Hematopoietic multipotent progenitor cell treated with erythropoietin and hydrocortisone succinate and interleukin-3 and kit ligand, for 4 days (in vitro differentiated cells): ENCODE measurements around the gene DNAH3.
"Not testable (repeated sequence)": the region's sequence is repeated elsewhere in the genome, so short reads cannot be mapped to it uniquely, and the experiment has no call there.

ENCODE experiments used
- DNase-seq: peaks from one replicate; pipeline ENCODE4 v3.0.0-alpha.2; 2015

The DNAH3 gene

DNA sequence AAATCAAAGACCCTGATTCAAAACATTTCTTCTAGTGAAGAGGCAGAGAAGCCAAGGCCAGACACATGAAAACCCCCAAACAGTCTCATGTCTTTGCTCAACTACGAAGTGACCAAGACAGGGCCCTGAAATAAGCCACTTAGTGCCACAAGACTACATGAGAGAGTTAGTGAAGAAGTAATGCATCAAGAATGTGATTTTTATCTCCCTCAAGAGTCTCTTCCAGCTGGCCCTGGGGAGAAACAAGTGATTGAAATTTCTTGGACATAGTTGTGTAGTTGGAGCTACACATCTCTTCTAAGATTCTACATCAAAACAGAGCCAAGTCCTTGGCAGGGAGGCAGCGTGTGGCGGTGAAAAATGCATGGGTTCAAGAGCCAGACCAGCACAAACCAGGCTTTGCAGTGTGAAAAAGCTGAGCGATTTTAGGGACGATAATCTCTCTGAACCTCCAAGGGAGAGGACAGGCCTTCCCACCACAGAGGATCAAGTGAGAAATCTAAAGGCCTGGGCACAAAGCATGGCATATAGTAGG, 219.5 kb downstream of the DNAH3 start:
- DNase-seq: no peak

DNA sequence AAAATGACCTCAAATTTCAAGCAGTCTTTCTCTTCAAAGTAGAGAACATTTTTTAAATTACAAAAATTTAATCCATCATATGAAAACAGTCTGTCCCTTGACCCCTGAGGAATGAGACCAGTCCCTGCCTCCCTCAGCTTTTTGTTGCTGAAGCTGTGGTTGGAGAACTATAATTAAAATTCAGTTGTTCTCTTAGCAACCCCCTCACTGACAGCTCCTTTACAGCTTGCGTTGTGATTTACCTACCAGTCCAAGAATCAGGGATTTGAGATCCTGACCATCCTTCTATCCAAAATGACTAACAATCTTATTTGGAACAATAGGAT, 220.3 kb downstream of the DNAH3 start:
- no peak for DNase-seq

DNA sequence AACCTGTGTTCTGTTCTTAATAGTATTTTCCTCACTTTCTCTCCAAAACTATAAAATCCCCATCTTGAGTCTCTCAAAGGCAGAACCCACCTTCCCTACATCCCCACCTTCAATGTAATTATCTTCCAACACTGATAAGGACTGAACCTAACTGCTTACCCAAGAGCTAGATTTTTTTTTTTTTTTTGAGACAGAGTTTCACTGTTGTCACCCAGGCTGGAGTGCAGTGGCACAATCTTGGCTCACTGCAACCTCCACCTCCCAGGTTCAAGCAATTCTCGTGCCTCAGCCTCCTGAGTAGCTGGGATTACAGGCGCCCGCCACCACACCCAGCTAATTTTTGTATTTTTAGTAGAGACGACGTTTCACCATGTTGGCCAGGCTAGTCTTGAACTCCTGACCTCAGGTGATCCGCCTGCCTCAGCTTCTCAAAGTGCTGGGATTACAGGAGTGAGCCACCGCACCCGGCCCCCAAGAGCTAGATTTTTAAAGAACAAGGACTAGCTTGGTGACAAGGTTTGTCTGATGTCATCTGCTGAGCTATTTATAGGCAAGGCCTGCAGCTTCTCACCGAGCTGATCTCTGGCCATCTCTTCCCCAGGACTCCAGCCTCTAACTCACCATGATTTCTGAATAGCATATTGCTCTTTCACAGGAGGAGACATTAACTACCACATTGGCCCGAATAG, 220.8 kb downstream of the DNAH3 start:
- DNase-seq: not testable (repeated sequence)

DNA sequence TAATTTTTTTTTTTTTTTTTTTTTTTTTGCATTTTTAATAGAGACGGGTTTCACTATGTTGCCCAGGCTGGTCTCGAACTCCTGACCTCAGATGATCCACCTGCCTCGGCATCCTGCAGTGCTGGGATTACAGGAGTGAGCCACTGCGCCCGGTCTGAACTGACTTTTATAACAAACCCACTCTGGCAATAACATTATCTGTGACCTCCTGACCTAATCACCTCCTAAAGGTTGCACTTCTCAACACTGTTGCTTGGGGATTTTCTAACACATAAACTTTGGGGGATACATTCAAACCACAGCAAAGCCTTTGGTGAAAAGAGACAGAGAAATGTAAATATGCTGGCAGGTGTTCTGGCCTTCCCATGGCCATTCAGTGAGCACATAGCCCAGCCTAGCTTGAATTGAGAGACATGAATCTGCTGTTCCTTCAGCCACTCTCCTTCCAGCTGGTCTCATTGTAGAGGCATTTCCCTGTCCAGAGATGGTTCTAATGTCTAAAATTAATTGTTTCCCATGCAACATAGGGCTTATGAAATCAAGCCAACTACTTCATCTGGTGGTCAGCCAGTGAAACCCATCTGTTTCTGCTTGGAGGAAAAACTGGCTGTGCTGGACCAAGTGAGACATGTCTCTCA, 221.8 kb downstream of the DNAH3 start:
- DNase-seq: no peak

DNA sequence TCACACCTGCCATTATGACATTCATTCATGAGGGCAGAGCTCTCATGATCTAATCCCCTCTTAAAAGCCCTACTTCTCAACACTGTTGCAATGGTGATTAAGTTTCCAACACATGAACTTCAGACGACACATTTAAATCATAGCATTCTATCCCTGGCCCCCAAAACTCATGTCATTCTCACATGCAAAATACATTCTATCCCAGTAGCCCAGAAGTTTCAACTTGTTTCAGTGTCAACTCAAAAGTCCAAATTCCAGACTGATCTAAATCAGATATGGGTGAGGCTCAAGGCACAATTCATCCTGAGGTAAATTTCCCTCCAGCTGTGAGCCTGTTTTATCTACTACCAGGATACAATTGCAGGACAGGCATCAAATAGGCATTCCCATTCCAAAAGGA, 224.9 kb downstream of the DNAH3 start:
- DNase-seq: no peak

DNA sequence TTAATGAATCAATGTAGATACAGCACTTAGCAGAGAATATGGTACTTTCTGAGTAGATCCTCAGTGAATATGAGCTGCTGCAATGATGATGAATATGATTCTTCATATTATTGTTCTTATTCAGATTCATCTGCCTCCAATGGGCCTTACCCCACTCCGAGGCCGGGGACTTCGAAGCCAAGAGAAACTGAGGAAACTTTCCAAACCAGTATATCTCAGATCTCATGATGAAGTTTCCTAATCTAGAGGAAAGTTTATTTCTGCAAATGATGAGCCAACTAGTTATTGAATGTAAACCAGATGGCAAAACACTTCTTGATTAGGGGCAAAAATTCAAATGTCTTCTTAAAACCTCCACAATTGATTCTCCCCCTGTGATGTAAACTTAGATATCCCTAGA, 226.8 kb downstream of the DNAH3 start:
- no peak for DNase-seq

DNA sequence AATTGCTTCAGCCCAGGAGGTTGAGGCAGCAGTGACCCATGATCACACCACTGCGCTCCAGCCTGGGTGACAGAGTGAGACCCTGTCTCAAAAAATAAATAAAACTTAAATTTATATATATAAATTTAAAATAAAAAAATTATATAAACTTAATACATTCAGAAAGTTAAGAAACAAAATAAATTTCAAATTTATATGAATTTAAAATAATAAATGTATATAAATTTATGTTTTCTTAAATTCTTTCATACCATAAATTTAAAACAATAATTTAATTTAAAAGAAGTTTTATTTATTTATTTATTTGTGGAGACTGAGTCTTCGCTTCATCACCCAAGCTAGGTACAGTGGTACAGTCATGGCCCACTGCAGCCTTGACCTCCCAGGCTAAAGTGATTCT, 229.8 kb downstream of the DNAH3 start:
- no peak for DNase-seq

DNA sequence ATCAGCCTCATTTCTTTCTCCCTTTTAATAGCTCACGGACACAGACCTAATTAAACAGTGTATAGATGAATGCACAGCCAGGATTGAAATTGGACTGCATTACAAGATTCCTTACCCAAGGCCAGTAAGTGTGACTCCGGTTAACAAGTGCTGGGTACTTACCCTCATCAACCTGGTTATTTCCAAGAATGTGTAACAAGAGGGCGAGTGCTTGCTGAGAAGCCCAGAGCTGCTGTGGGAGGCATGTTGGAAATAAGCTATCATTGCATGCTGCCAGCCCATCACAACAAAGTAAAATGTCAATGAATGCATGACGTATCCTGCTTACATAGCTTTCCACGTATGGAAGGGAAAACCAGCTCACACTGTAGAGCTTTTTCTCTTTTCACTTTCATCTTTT, 230.6 kb downstream of the DNAH3 start:
- DNase-seq: no peak

DNA sequence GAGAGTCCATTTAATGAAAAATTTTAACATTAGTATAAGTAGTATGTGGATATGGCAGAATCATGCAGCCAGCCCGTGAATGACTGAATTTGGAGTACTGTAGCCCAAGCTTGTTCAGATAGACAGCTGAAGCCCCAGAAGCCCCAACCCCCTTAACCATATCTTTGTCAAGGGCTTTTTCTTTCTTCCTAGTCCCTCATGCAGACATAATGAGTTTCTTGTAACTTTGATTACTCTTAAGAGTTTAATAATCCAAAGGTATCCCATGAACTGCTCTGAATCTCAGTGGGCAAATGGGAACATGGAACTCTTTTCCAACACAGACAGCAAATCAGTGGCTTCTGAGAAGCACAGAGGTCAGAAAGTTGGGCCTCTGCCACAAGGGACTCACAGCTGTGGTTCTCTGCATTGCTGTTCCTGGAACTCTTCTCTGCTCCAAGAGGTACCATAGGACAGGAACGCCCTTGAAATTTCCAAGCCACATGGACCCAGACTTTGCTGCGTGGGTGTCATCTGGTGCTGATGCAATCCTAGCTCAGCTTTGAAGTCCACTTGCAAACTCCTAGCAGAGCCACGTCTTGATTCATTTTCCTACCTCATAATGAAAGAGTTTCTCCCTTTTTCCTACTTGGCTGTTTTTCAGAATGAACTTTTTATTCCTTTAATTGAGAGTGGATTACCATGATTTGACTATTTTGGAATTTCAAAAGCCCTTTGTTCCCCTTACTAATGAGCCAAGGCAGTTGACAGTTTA, 232.0 kb downstream of the DNAH3 start:
- no peak for DNase-seq

DNA sequence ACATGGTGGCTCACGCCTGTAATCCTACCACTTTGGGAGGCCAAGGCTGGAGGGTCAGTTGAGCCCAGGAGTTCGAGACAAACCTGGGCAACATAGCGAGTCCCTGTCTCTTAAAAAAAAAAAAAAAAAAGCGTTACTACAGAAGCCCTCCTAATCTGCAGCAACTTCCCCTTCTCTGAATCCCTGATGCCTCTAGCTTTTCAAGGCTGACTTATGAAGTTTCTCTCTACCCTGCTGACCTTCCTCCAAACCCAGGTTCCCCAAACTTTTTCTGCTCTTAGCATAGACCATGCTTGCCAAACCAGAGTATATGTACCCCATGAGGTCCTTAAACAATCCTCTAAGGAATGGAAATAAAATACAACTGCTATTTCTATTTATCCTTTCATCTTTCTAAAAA, 233.7 kb downstream of the DNAH3 start:
- DNase-seq: peak; percentile 77

DNA sequence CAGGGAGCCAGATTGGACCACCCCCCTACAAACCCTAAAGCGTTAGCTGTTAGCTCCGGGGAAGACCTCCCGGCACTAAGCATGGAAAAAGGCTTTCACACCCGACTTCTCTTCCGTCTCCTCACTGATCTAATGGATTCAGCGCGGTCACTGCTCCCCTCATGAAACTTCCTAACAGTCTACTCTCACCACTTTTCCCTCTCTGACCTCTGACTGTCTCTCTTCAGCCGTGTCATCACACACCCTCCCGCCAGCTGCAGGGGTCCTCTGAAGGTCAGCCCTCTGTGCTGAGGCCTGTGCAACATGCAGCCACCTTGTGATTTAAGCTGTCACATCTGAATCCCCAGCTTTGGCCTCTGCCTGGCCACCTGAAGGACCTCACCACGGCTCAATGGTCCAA, 234.4 kb downstream of the DNAH3 start:
- DNase-seq: no peak

DNA sequence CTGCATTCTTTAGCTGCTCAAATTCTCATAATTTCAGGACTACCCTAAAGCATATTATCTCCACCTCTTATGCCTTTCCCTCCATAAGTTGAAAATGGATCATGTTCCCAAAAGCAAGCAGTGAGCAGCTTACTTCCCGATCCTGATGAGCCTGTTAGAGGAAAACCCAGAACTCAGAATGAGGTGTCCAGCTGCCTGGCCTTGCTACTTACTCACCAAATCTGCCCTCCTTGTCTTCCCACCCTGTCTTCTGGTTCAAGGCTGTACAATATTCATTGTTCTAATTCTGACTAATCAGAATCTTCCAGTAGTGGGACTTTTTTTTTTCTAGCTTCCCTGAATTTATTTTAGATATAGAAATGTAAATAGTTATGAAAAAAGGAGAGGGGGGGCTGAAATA, 239.3 kb downstream of the DNAH3 start:
- DNase-seq: no peak

DNA sequence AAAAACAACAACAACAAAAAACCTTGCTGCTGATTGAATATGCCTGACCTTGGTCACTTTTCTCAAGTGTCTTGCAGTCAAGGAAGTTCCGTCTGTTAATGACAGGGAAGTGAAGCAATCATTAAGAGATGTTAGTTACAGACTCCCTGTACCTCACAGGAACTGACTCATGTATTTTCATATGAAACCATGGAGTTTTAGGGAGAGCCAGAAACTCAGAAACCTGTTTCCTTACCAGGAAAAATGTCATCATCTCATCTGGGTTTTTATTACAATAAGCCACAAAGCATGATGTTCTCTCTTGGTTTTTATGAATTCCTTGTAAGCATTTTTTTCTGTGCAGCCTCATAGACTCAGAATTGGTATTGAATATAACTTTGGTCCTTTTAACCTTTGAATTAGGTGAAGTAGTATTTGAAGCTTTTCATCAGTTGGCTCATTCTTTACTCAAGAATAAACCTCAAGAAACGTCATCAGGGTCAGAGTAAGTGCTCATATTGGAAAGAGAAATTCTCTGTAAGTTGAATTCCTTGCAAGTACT, 239.8 kb downstream of the DNAH3 start:
- DNase-seq: peak; percentile 84

DNA sequence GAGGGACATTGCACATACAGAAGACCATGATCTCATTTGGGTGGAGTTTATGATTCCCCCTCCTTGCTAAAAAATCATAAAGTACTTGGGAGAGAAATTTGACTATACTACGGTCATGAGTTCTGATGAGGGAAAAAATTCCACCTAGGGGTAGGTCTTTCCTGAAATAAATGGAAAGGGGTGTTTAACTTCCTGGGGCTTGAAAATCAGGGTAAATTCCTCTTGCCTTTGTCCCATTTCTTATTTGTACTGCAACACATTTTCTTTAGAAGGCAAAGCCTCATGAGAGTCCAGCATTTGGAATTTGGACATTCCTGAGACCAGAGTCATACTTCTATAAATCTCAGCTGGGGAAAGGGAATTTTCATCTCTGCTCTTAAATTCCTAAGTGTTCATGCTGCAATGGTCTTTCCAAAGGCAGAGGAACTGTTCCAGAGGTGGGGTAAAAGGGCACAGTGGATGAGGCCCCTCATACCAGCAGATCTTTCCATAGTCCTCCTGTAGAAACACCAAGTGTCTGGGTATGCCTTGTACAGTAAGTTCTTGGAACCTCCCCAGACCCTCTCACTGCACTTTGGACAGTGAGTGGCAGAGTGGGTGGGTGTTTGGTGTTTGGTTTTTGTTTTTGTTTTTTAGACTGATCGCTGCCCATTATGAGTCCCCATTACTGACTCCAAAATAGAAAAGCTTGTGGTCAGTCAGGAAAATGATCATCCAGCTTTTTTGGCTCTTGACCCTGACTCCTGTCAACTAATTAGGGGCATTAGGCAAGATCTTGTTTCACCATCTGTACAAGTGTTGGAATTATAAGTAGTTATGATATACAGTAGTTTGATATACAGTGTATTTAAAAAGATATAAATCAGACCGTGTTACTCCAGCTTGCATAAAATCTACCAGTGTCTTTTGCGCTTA, 244.0 kb downstream of the DNAH3 start:
- no peak for DNase-seq

DNA sequence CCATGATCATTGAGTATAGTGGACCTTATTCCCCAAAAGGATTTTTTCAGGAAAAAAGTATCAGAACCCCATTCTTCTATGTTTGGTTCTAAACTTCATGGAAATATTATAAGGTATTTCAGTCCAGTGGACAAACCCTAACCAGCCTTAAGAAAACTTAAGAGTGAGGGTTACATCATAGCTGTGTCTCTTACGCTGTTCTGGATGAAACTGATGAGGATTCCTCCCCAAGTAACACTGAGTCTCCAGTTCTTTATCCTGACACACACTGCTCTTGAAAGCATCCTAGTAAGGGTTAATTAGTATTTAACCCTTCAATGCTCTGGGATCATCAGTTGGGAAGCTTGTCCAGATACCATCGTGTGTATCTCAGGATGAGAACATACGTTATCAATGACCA, 245.1 kb downstream of the DNAH3 start:
- DNase-seq: no peak

DNA sequence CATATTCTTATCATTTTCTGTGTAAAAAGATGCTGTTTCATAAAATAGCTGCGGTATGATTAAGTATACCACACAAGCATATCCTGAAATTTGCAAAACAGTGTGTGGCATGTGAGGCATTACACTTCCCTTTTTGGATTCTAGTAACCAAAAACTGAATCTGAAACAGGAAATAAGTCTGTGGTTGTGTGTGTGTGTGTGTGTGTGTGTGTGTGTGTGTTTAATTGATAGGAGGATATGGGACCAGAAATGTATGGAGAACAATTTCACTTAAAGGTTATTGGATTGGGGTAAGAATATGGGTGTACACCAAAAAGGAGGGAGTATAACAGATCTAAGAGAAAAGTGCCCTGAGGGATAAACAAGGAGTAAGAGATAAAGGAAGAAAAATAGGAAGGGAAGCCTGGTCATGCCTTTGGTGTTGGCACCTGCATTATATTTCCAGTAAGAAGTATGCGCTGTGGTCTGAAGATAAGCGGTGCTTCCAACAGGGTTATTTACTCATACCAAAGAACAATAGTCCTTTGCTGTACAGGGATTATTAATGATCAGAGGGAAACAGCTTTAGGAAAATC, 246.1 kb downstream of the DNAH3 start:
- peak; percentile 95 for DNase-seq

DNA sequence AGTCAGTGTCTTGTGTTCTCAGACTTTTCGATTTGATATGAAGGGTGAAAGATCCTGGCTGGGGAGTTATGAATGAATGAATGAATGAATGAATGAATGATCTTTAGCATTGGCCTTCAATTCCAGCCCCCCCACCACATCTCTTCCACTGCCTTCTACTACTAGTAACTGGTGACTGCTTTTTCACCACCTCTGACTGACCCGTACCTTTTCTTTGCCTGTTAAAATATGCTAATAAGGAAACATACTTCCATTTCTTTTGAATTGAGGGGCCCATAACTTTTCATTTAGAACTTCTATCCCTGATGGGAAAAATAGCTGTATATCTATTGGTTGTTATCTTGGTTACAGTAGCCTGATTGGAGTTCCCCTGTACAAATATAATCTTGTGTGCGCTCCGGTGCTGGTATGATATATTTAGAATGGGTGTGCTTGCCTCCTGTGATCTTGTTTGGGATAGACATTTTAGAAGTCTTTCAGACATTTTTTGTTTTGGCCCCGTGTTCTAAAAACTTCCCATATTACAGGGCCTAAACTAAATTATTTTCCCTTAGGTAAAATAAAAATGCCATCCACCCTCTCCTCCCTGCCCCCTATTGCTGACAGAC, 246.6 kb downstream of the DNAH3 start:
- no peak for DNase-seq

DNA sequence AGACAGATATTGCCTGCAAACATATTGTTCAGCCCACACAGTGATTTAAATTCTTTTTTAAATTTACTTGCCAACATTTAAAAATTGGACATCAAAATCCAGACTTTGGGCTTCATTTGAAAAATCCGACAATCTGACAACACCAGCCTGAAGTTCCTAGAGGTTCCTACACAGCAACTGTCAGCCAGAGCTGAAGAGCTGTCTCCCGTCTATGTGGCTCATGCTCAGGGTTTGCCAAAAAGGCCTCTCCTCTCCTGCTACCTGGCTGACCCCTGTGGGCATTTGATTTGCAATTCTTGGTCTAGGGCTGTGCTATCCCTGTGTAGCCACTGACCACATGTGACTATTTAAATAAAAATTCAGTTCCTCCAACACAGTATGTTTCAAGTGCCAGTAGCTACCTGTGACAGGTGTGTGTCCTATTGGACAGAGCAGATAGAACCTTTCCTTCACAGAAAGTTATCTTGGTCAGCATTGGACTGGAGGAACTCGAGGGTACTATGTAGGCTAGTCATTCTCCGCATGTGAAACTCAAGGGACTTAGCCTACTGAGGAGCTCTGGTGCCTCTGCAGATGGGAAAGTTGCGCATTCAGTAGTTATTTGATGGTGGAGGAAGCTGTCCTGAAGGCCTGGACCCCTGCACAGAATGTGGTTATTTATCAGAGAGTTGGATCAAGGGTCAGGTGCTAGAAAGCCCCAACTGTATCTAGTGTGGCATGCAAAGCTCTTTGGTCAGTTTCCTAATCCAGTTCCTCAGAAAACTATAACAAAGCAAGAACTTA, 247.3 kb downstream of the DNAH3 start:
- DNase-seq: peak; percentile 85

DNA sequence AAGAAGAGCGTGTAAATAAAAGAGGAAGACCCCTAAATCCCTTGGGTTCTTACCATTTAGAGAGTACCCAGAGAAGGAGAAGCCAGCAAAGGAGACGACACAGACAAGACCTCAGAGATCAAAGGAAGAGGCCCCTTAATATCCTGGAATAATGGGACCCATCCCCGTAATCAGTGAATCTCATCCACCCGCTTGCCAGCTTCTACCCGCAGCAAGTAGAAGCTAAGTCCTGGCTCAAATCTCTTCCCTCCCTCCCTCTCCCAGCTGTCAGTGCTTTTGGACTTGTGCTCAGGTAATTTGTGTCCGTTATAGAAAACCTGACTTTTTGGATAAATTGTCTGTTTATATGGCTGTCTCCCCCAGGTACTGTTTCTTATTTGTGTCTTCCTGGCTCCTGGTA, 248.2 kb downstream of the DNAH3 start:
- no peak for DNase-seq

DNA sequence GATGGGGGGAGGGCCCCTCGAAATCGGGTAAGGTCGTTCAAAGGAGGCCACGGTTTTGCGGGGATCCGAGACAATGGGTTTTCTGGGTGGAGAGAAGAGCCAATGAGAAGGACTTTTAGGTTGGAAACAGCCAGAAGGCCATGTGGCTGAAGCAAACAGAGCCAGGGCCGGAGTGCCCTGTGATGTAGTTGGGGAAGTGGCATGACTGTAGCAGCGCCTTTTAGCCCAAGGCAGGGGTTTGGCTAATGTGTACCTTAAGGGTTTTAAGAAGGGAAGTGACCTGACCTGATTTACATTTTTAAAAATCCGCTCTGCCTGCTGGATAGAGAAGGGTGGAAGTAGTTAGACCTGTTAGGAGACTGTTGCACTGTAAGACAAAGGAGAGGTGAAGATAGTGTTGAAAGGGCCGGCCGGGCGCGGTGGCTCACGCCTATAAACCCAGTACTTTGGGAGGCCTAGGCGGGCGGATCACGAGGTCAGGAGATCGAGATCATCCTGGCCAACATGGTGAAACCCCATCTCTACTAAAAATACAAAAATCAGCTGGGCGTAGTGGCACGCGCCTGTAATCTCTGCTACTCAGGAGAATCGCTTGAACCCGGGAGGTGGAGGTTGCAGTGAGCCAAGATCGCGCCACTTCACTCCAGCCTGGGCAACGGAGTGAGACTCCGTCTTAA, 249.1 kb downstream of the DNAH3 start:
- DNase-seq: peak; percentile 72

DNA sequence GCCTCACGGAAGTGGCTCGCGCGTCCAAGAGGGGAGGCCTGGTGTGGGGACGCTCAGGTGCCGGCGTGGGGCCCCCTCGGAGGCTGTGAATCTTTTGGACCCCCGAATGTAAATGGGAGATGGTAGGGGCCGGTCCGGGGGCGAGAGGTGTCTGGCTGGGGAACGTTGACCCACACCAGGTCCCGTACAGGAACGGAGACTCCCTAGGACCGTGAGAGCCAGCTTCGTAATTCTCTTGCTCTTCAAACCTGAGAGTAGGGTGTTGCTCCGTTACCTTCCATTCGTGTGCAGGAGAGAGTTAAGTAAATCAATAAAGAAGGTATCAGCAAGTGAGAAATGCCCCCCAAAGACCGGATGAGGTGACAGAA, 249.6 kb downstream of the DNAH3 start:
- no peak for DNase-seq
